SJCRH30 (cell line): ENCODE results near the gene HLCS. TPM values are rescaled to one million over a fixed set of nuclear protein-coding genes. Genes with fewer than 3 reads are reported as not detected.
"Not testable (repeated sequence)": the region's sequence is repeated elsewhere in the genome, so short reads cannot be mapped to it uniquely, and the experiment has no call there.

Experiments
- DNase-seq, 2 experiments: peaks; one replicate each; pipeline ENCODE4 v3.0.0-alpha.2; 2015 to 2020
- H3K27ac ChIP-seq: fragments of 250-450 bp; sonication (Bioruptor Pico); 2 replicates; pipeline ENCODE4 v1.5.1; 2020; ENCODE audit warnings: mild to moderate bottlenecking, moderate library complexity
- H3K27me3 ChIP-seq: fragments of 250-450 bp; sonication (Bioruptor Pico); 2 replicates; pipeline ENCODE4 v1.5.1; 2020; ENCODE audit warnings: mild to moderate bottlenecking, moderate library complexity
- H3K36me3 ChIP-seq: fragments of 250-450 bp; sonication (Bioruptor Pico); 2 replicates; pipeline ENCODE4 v1.5.1; 2020; ENCODE audit warnings: mild to moderate bottlenecking, moderate library complexity
- H3K4me1 ChIP-seq: fragments of 250-450 bp; sonication (Bioruptor Pico); 2 replicates; pipeline ENCODE4 v1.5.1; 2020; ENCODE audit warnings: mild to moderate bottlenecking, moderate library complexity
- H3K4me3 ChIP-seq: fragments of 250-450 bp; sonication (Bioruptor Pico); 2 replicates; pipeline ENCODE4 v1.5.1; 2020; ENCODE audit warnings: mild to moderate bottlenecking, moderate library complexity
- H3K9me3 ChIP-seq: fragments of 250-450 bp; sonication (Bioruptor Pico); replicated peaks from 2 replicates; pipeline ENCODE4 v1.5.1; 2020; ENCODE audit warnings: mild to moderate bottlenecking, moderate library complexity
- total RNA-seq: library from RNA; depleted of rRNA; stranded (reverse); fragments of >200 nt; shearing (Covaris generic); gene quantifications from 2 replicates; pipeline ENCODE4 v1.2.3, GENCODE V29; 2014

HLCS gene
- total RNA-seq, 1 experiment from 2014 or later = 15.3 TPM

DNA sequence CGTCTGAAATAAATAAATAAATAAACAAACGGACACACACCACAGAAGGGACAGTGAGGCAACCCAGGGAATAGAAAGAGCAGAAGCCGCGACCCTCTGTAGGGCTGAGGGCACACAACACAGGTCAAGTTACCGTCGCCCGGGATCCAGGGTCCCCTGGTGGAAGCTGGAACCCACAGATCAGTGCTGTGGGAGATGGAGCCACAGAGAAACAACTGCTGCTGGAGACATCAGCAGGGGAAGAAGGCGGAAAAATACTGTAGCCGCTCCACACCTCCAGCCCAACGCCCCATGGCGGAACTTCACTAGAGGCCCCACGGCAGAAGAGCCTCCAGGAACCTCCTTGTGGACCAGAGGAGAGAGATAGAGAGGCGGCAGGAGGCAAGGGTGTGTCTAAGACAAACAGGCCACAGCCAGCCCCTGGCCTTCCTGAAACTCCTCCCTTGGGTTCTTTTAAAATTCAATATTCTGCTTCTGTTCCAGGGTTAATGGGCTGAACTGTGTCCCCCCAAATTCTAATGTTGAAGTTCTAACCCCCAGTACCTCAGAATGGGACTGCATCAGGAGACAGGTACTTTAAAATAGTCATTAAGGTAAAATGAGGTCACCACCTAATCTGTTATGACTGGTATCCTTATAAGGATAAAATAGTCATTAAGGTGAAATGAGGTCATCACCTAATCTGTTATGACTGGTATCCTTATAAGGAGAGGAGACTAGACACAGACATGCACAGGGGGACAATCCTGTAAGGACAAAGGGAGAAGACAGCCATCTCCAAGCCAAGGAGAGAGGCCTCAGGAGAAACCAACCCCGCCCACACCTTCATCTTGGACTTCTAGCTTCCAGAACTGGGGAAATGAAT, 7.7 kb upstream of the HLCS start:
- Histone ChIP-seq H3K4me1 (peaks cover 5% of the 10 kb centered on the region; the same call in 1 of the 2 replicates), H3K9me3 (no peaks in the 10 kb centered on the region), H3K27ac (no peak overlapping the region), H3K36me3 (no peaks in the 10 kb centered on the region), H3K27me3 (no peaks in the 10 kb centered on the region), H3K4me3 (no peak overlapping the region)
- no peak for DNase-seq

DNA sequence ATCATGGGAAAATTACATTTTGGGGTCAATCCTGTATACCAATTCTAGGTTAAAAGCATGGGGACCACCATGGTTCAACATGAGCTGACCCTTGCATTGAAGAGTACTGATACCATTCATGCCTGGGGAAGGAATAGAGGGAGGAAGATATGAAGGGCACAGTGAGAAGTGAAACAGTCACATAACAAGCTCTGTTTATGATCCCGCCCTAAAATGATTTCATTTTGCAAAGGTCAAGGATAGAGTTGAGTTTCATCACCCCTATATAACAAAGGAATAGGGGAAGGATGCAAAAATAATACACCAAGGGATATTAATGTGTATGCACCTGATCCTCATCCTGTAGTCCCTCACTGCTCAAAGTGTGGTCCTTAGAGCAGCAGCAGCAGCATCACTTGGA, 2.5 kb upstream of the HLCS start:
- no peak for DNase-seq
- no peaks in the 10 kb centered on the region for H3K27me3 ChIP-seq
- no peak overlapping the region for H3K27ac ChIP-seq
- no peaks in the 10 kb centered on the region; the same call in 1 of the 2 replicates for H3K36me3 ChIP-seq
- no peaks in the 10 kb centered on the region for H3K9me3 ChIP-seq
- peaks cover 8% of the 10 kb centered on the region; the same call in 1 of the 2 replicates for H3K4me1 ChIP-seq
- H3K4me3 ChIP-seq = no peak overlapping the region

DNA sequence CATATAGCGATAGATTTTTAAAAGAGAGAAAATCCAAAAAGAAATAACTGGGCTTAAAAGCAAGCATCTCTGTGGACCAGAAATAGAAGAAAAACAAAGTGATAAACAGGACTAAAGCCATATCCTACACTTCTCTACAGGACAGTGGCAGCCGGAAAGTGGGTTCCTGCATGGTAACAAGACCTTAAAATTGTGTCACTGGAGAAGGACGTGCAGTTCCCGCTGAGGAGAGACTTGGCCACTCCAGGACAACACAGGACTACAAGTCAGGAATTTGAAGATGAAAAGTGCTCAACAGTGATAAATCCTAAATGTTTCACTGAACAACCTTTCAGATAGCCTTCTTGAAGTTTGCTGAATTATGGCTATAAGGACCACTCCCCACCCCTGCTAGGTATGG, 1.9 kb upstream of the HLCS start:
- Histone ChIP-seq H3K9me3 (no peaks in the 10 kb centered on the region), H3K27me3 (no peaks in the 10 kb centered on the region), H3K4me3 (no peak overlapping the region), H3K4me1 (peaks cover 8% of the 10 kb centered on the region; the same call in 1 of the 2 replicates), H3K36me3 (no peaks in the 10 kb centered on the region; the same call in 1 of the 2 replicates), H3K27ac (no peak overlapping the region)
- DNase-seq = peak in 1 of 2 experiments; percentile 26

DNA sequence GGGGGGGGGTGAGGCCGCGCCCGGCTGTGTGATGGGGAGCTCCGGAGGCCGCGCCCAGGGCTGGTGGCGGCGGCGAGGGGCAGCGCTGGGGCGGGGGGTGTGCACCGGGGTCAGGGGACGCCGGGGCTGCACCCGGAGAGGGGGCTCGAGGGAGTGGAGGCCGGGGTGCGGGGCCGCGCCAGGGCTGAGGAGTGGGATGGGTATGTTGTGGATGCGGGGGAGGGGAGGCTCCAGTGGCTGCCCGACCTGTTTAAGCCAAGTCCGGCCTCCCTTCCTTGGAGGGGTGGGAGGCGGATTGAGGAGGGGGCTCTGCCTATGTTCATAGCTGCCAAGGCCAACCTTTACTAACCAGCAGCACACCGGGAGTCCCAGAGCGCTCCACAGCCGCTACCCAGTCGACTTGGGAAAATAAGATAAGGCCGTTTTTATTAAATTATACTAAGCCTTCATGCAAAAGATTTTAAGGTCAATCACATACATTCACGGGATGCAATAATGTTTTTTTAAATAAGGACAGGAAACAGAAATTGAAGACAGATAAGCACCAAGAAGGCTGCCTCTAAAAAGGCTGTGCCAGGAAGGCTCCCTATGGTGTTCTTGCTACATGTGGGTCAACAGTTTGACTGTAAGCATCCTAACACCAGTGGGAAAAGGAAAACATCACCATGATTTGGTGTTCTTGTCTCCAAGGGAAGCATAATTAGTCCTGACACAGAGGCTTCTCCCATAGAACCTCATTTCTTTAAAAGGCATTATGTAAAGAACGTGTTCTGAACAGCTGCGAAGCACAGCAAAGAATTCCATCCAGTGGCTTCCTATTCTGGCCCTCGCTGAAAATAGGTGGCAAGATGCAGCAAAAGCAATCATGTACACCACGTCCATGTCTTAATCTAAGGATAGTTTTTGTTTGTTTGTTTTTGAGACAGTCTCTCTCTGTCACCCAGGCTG, 626 bp upstream of the HLCS start:
- Histone ChIP-seq H3K4me3 (peak overlapping the region; percentile 77), H3K4me1 (peaks cover 8% of the 10 kb centered on the region; the same call in 1 of the 2 replicates), H3K27ac (peak overlapping the region; percentile 32; the same call in 1 of the 2 replicates), H3K36me3 (no peaks in the 10 kb centered on the region; the same call in 1 of the 2 replicates), H3K9me3 (no peaks in the 10 kb centered on the region), H3K27me3 (no peaks in the 10 kb centered on the region)
- peak in 1 of 2 experiments; percentile 64 for DNase-seq

DNA sequence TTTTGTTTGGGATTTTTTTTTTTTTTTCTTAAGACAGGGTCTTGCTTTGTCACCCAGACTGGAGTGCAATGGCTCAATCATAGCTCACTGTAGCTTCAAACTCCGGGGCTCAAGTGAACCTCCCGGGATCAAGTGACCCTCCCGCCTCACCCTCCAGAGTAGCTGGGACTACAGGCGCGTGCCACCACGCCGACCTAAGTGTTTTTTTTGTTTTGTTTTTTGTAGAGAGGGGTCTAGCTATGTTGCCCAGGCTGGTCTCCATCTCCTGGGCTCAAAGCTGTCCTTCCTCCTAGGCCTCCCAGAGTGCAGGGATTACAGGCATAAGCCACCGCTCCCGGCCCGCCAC, 776 bp downstream of the HLCS start:
- Histone ChIP-seq H3K4me3 (peak overlapping the region; percentile 77), H3K4me1 (peaks cover 8% of the 10 kb centered on the region; the same call in 1 of the 2 replicates), H3K9me3 (no peaks in the 10 kb centered on the region), H3K27me3 (no peaks in the 10 kb centered on the region), H3K27ac (peak overlapping the region; percentile 56), H3K36me3 (no peaks in the 10 kb centered on the region; the same call in none of the 2 replicates)
- DNase-seq = peak in 1 of 2 experiments; percentile 62

DNA sequence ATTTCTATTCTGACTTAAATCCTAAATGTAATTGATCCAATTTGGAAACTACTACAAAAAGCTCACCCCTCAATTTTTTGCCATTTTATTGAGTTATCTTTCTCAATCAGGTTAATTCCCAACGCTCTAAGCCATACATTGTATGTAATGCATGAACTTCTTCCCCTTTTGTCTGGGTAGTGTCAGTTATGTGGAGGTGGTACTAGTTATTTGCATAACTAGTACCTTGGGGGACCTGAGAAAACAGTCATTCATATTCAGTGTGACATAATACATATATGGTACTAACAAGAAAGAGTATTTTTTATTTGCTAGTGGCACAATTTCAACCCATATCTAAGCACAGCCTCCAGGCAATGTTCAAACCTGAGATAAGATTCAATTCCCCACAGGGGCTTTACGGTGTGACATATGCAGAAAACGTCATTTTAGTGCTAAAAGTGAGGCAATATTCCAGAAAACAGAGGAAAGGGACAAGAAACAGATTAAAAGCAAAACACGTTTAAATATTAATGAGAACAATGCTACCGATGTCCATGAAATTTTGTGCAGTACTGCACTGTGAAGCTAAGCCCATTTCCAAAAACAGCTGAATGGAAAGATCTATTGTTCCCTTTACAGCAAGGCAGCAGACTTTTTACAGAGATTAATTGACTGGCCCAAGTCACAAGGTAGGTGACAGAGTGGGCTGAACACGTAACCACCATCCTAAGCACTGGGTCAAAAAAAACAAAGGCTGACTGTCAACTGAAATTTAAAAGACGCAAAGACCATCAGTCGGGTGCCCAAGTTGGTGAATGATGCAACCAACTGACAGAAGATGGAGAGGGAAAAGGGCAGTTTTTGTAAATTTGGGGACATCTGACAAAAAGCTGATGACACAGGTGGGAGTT, 1.4 kb downstream of the HLCS start:
- H3K4me1 ChIP-seq = peaks cover 8% of the 10 kb centered on the region; the same call in 1 of the 2 replicates
- peak overlapping the region; percentile 77 for H3K4me3 ChIP-seq
- no peaks in the 10 kb centered on the region for H3K9me3 ChIP-seq
- no peaks in the 10 kb centered on the region; the same call in none of the 2 replicates for H3K36me3 ChIP-seq
- no peak overlapping the region; the same call in 1 of the 2 replicates for H3K27ac ChIP-seq
- no peaks in the 10 kb centered on the region for H3K27me3 ChIP-seq
- DNase-seq = peak in 1 of 2 experiments; percentile 15

DNA sequence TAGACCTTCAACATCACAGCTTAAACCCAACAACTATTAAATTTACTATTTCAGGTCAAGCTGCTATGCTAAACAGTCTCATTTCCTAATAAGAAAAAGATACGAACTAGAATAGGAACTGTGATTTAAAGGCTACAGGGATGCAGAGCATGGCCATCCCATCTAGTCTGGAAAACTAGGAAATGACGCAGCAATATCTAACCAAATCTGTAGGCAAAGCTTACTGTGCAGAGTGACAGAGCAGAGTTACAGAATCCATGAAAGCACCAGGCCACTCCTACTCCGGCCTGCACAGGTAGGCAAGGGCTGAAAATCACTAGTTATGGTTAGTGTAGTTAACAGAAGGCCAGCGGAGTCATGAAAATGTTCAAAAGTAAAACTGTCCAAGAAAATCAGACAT, 2.1 kb downstream of the HLCS start:
- peaks cover 8% of the 10 kb centered on the region; the same call in 1 of the 2 replicates for H3K4me1 ChIP-seq
- H3K4me3 ChIP-seq = no peak overlapping the region
- no peaks in the 10 kb centered on the region for H3K9me3 ChIP-seq
- H3K27ac ChIP-seq = no peak overlapping the region
- no peak for DNase-seq
- H3K27me3 ChIP-seq = no peaks in the 10 kb centered on the region
- H3K36me3 ChIP-seq = peaks cover 2% of the 10 kb centered on the region

DNA sequence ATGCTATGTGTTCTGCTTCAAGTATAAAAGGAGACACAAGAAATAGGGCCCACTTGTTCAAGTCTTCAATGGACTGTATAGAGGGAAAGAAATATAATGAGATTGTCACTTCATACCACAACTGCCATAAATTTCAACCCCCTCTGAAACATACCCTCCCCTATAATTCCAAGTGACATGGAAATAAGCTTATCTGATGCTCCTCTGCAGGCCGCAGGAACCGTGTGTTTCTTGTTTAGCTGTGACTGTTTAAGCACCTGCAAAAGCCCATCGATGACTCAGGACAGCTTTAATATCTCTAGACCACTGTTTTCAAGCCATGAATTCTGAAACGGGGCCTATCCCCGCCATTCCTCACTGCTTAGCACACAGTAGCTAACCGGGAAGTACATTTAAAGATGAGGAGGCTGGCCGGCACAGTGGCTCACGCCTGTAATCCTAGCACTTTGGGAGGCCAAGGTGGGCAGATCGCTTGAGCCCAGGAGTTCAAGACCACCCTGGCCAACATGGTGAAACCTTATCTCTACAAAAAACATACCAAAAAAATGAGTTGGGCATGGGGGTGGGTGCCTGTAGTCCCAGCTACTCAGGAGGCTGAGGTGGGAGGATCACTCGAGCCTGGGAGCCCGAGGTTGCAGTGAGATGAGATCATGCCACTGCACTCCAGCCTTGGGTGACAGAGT, 4.2 kb downstream of the HLCS start:
- DNase-seq = no peak
- H3K9me3 ChIP-seq = no peaks in the 10 kb centered on the region
- H3K4me3 ChIP-seq = no peak overlapping the region
- peaks cover 2% of the 10 kb centered on the region for H3K36me3 ChIP-seq
- H3K27me3 ChIP-seq = no peaks in the 10 kb centered on the region
- H3K4me1 ChIP-seq = peaks cover 6% of the 10 kb centered on the region; the same call in 1 of the 2 replicates
- no peak overlapping the region for H3K27ac ChIP-seq

DNA sequence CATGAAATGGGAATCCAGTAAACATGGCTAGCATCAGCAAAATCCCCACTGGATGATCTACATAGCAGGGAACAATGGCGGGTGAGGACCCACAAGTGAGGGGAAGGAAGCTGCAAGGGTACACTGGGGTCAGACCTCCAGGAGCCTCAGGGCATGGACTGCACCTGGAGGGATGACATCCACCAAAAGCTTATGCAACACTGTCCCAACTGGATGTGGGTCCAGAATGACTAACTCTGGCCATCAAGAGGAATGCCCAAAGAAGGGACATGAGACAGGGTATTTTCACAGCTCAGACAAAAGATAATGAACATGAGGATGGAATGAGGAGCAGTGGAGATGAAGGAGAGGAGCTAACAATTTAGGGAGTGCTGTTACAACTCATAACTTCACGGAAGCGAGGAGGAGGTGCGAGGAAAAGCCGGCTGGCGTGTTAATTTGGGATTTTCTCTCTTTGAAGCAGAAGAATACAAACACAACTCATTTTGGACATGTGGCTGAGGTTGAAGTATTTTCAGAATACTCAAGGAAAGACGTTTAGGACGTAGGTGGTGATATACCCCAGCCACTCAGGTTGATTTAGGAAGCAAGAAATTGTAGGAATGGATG, 5.7 kb downstream of the HLCS start:
- no peaks in the 10 kb centered on the region for H3K27me3 ChIP-seq
- H3K4me1 ChIP-seq = peaks cover 6% of the 10 kb centered on the region; the same call in 1 of the 2 replicates
- DNase-seq = no peak
- H3K4me3 ChIP-seq = no peak overlapping the region
- no peak overlapping the region for H3K27ac ChIP-seq
- H3K36me3 ChIP-seq = peaks cover 2% of the 10 kb centered on the region
- no peaks in the 10 kb centered on the region for H3K9me3 ChIP-seq

DNA sequence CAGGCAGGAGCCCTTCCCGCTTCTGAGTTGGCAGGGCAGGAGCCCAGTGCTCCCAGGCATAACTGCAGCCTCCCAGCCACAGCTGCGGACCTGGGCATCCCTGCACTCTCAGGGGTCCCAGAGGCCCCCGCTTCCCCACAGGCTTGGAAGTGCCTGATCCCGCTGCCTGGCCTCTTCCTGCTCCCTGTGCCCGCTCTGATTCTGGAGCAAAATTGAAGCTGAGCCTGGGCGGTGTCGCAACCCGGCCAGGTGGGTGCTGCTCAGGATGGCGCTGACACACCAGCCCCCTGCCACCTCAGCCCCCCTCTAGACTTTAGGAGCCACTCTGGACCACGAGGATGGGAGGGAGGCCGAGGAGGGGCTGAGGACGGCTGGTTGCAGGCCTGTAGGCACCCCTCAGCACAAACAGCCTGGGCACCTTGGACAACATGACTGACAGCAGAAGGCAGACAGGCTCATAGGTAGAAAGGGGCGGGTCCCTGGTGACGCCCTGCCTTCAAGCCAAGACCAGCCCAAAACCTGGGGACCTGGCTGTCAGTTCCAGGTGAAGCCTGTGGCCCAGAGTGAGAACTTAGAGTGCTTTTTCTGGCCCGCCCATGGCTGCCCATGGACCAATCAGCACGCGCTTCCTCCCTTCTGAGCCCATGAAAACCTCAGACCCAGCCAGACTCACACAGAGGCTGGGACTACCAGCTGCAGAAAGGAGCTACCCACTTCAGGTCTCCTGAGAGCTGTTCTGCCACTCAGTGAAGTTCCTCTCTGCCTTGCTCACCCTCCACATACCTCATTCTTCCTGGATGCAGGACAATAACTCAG, 7.2 kb downstream of the HLCS start:
- Histone ChIP-seq H3K27ac (no peak overlapping the region), H3K27me3 (no peaks in the 10 kb centered on the region), H3K36me3 (peaks cover 2% of the 10 kb centered on the region), H3K4me1 (no peaks in the 10 kb centered on the region), H3K9me3 (no peaks in the 10 kb centered on the region), H3K4me3 (no peak overlapping the region)
- no peak for DNase-seq

DNA sequence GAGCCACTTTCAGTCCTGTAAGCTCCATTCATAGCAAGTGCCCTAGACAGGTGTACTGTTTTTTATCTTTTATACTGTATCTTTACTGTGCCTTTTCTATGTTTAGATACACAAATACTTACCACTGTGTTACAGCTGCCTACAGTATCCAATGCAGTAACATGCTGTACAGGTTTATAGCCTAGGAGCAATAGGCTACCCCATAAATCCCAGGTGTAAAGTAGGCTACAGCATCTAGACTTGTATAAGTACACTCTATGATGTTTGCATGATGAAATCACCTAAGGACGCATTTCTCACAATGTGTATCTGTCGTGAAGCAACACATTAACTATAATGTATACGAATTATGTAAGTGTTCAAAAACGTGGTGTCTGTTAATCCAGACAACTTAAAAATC, 10.7 kb downstream of the HLCS start:
- Histone ChIP-seq H3K4me3 (no peak overlapping the region), H3K4me1 (no peaks in the 10 kb centered on the region), H3K36me3 (peaks cover 2% of the 10 kb centered on the region)

DNA sequence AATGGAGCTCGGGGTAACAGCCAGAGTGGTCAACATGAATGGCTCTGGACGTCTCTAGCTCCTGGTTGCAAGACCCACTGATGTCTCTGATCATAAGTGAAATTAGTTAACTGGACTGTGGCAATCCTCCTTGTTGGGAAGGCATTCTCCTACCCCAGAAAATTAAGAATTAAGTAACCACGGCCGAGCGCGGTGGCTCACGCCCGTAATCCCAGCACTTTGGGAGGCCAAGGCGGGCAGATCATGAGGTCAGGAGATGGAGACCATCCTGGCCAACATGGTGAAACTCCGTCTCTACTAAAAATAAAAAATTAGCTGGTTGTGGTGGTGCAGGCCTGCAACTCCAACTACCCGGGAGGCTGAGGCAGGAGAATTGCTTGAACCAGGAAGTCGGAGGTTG, 14.1 kb downstream of the HLCS start:
- not testable (repeated sequence) for H3K27me3 ChIP-seq, H3K9me3 ChIP-seq, H3K27ac ChIP-seq, H3K4me1 ChIP-seq, DNase-seq, H3K4me3 ChIP-seq, H3K36me3 ChIP-seq

More for the DNA sequence above, 10.7 kb downstream of the HLCS start:
- Histone ChIP-seq H3K27ac (no peak overlapping the region), H3K27me3 (no peaks in the 10 kb centered on the region), H3K9me3 (no peaks in the 10 kb centered on the region)
- DNase-seq = no peak
